CD4-positive, alpha-beta T cell (primary cell): ENCODE data around the gene FN1. TPM values are rescaled to one million over a fixed set of nuclear protein-coding genes. Genes with fewer than 3 reads are reported as not detected.

ENCODE experiments used
- ATAC-seq: fragments of 200-7000 bp; cut with Tn5 transposase; one replicate; pipeline ENCODE4 v1.10.0; 2022; ENCODE audit warnings: mild to moderate bottlenecking; ENCODE audit not compliant: poor library complexity
- CTCF ChIA-PET: fragments of 350-600 bp; sonication (Branson Sonifier 250); formaldehyde crosslinking; loops from one replicate; lab custom pipeline; 2021; ENCODE audit warnings: antibody characterized with exemption, inconsistent platforms; lab: Charles Lee
- POLR2A ChIA-PET: fragments of 350-600 bp; sonication (Branson Sonifier 250); formaldehyde crosslinking; loops from one replicate; lab custom pipeline; 2021; ENCODE audit warnings: antibody characterized with exemption, inconsistent platforms; lab: Charles Lee
- DNase-seq, 14 experiments: peaks; one replicate each; pipeline ENCODE4 v3.0.0-alpha.2; 2013 to 2020; ENCODE audit warnings: mixed read lengths in 2 of 14
- H3K27ac ChIP-seq, 2 donors: one replicate each; pipeline versions ENCODE4 v1.5.1 to v1.7.0; 2013; ENCODE audit warnings: low read length in 2 of 2, low read depth in 1 of 2, mild to moderate bottlenecking in 1 of 2
- H3K27me3 ChIP-seq, 2 experiments: 1 replicate in 1 of 2; 2 replicates in 1 of 2; pipeline versions ENCODE4 v1.6.1 to v1.7.0; 2013; ENCODE audit warnings: low read length in 2 of 2, control low read depth in 1 of 2, mild to moderate bottlenecking in 1 of 2, moderate library complexity in 1 of 2; ENCODE audit not compliant: insufficient read depth in 2 of 2, control insufficient read depth in 1 of 2
- H3K36me3 ChIP-seq: one replicate; pipeline ENCODE4 v1.6.1; 2013; ENCODE audit warnings: low read length, control low read depth; ENCODE audit not compliant: insufficient read depth
- H3K4me1 ChIP-seq: one replicate; pipeline ENCODE4 v1.6.1; 2013; ENCODE audit warnings: low read length, control low read depth; ENCODE audit not compliant: insufficient read depth
- H3K4me3 ChIP-seq: one replicate; pipeline ENCODE4 v1.5.1; 2013; ENCODE audit warnings: mild to moderate bottlenecking, low read length, moderate library complexity
- H3K9me3 ChIP-seq, 2 experiments: 1 replicate in 1 of 2; 2 replicates in 1 of 2; pipeline versions ENCODE4 v1.6.1 to v1.7.0; 2013; ENCODE audit warnings: low read length in 2 of 2, mild to moderate bottlenecking in 2 of 2, control low read depth in 1 of 2, moderate library complexity in 1 of 2; ENCODE audit not compliant: control insufficient read depth in 1 of 2, insufficient read depth in 1 of 2
- H3K27ac Mint-ChIP-seq: one replicate; pipeline ENCODE4 v1.8.0; 2020; ENCODE audit warnings: mixed read lengths
- H3K27me3 Mint-ChIP-seq: one replicate; pipeline ENCODE4 v1.8.0; 2021; ENCODE audit warnings: mixed read lengths
- H3K36me3 Mint-ChIP-seq: one replicate; pipeline ENCODE4 v1.8.0; 2021; ENCODE audit warnings: low read depth, mixed read lengths
- H3K4me1 Mint-ChIP-seq: one replicate; pipeline ENCODE4 v1.8.0; 2021; ENCODE audit warnings: low read depth, mixed read lengths
- H3K4me3 Mint-ChIP-seq: one replicate; pipeline ENCODE4 v1.8.0; 2020; ENCODE audit warnings: mild to moderate bottlenecking, mixed read lengths
- H3K9me3 Mint-ChIP-seq: one replicate; pipeline ENCODE4 v1.8.0; 2020; ENCODE audit warnings: mixed read lengths
- intact Hi-C, 2 experiments: fragments of 100-400 bp; cut with DNase I in 1 of 2; cut with micrococcal nuclease in 1 of 2; formaldehyde crosslinking; loops; one replicate each; pipeline versions ENCODE4 v1.15.1 to v1.9.0; 2023 to 2025; cut with DNase I, micrococcal nuclease
- total RNA-seq, 174 experiments: library from RNA in 2 of 174; stranded (reverse) in 2 of 174; gene quantifications; one replicate each; pipeline ENCODE4 v1.2.3 and lab custom pipeline; 2021 to 2026
- TF ChIP-seq, protein P1 (sequence below): fragments of 200-600 bp; IDR thresholded peaks from one replicate; pipeline ENCODE4 v1.8.0; 2022; ENCODE audit warnings: antibody characterized with exemption, mild to moderate bottlenecking

The FN1 gene
- total RNA-seq, 2 experiments from 2014 or later: 0.41 to 0.61 TPM

DNA sequence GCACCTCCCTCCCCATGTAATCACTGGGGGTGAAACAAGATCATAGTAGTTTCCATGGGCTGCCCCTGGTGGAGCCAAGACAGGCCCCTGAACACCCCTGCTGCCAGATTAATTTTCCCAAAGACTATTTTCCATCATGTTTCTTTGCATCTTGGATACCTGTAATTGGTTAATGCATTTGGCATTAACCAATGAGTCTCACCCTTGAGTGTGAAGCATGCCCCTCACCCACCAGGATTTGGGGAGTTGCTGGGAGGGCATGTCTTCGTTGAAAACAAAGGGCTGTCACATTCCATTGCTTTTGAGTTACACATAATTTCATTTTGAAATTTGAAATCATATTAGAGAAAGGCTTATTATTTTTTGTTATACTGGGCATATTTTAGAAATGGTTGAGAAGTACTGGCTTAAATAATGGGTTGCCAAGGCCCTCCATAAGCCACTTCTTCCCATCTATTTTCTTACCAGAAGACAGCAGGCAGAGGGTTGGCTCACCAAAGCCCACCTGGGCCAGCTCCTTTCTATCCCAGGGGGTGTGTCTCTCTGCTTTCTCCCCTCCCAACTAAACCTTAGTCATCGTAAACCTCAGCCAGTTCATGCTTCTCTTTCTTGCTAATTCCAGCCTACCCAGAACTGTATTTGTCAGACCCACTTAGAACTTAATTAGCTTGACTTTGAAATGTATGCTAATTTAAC is 72.3 kb downstream of the FN1 start:
- H3K27ac Mint-ChIP-seq: no peak overlapping the region
- intact Hi-C loops: no loop called here
- Histone ChIP-seq H3K27ac (no peak overlapping the region), H3K27me3 (no peaks in the 10 kb centered on the region), H3K36me3 (peaks cover 2% of the 10 kb centered on the region), H3K9me3 (no peaks in the 10 kb centered on the region), H3K4me3 (no peak overlapping the region), H3K4me1 (no peaks in the 10 kb centered on the region)
- ChIA-PET POLR2A (no interaction called here), CTCF (no interaction called here)
- peaks cover 41% of the 10 kb centered on the region for H3K36me3 Mint-ChIP-seq
- TF ChIP-seq, protein P1, sequence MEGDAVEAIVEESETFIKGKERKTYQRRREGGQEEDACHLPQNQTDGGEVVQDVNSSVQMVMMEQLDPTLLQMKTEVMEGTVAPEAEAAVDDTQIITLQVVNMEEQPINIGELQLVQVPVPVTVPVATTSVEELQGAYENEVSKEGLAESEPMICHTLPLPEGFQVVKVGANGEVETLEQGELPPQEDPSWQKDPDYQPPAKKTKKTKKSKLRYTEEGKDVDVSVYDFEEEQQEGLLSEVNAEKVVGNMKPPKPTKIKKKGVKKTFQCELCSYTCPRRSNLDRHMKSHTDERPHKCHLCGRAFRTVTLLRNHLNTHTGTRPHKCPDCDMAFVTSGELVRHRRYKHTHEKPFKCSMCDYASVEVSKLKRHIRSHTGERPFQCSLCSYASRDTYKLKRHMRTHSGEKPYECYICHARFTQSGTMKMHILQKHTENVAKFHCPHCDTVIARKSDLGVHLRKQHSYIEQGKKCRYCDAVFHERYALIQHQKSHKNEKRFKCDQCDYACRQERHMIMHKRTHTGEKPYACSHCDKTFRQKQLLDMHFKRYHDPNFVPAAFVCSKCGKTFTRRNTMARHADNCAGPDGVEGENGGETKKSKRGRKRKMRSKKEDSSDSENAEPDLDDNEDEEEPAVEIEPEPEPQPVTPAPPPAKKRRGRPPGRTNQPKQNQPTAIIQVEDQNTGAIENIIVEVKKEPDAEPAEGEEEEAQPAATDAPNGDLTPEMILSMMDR: no peak
- H3K4me3 Mint-ChIP-seq: no peak overlapping the region
- H3K4me1 Mint-ChIP-seq: no peaks in the 10 kb centered on the region
- H3K9me3 Mint-ChIP-seq: no peaks in the 10 kb centered on the region
- ATAC-seq (no peak), DNase-seq (no peak)
- no peaks in the 10 kb centered on the region for H3K27me3 Mint-ChIP-seq

DNA sequence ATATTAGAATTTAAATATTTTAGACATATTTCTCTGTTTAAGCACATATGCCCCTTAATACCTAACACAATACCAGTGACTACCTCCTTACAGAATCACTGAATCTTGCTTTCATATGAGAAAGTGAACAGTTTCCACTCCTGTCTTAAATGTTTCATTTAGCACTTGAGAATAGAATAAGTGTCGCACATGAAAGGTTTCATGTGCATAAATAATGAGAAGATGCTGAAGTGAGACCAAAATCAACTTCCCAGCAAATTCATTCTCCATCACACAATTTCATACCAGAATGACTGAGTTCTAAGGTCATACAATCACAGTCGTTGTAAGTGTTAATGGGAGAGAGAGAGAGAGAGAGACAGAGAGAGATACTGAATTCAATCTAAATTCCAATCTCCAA is 72.8 kb downstream of the FN1 start:
- CTCF ChIA-PET: no interaction called here
- no peaks in the 10 kb centered on the region for H3K27me3 Mint-ChIP-seq
- DNase-seq: no peak
- H3K27me3 ChIP-seq: no peaks in the 10 kb centered on the region
- H3K36me3 ChIP-seq: peaks cover 2% of the 10 kb centered on the region
- H3K9me3 ChIP-seq: no peaks in the 10 kb centered on the region
- POLR2A ChIA-PET: no interaction called here
- ATAC-seq: no peak
- H3K4me1 ChIP-seq: no peaks in the 10 kb centered on the region
- no peak overlapping the region for H3K27ac Mint-ChIP-seq
- no peak overlapping the region for H3K4me3 Mint-ChIP-seq
- no peak overlapping the region for H3K27ac ChIP-seq
- intact Hi-C loops: no loop called here
- H3K4me3 ChIP-seq: no peak overlapping the region
- TF ChIP-seq, protein P1: no peak
- no peaks in the 10 kb centered on the region for H3K9me3 Mint-ChIP-seq
- H3K36me3 Mint-ChIP-seq: peaks cover 41% of the 10 kb centered on the region
- H3K4me1 Mint-ChIP-seq: no peaks in the 10 kb centered on the region

DNA sequence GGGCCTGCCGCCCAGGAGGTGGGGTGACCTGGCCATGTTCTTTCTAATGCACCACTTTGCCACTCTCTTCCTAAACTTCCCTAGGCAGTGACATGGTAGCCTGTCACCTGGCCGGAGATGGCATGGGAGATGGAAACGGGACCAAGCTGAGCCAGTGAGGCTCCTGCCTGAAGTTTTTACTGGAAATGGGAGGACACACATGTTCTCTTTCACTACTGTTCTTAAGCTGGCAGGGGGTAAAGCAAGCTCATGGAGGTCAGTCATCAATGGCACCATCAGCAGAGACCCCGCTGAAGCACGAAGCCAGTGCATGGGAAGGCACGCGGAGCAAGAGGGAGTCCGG is 73.3 kb downstream of the FN1 start:
- peaks cover 2% of the 10 kb centered on the region for H3K36me3 ChIP-seq
- DNase-seq (no peak), ATAC-seq (no peak)
- no peaks in the 10 kb centered on the region for H3K4me1 ChIP-seq
- CTCF ChIA-PET: no interaction called here
- Mint-ChIP-seq H3K27me3 (no peaks in the 10 kb centered on the region), H3K9me3 (no peaks in the 10 kb centered on the region), H3K4me1 (no peaks in the 10 kb centered on the region), H3K36me3 (peaks cover 41% of the 10 kb centered on the region), H3K27ac (no peak overlapping the region), H3K4me3 (no peak overlapping the region)
- intact Hi-C loops: no loop called here
- POLR2A ChIA-PET: no interaction called here
- TF ChIP-seq, protein P1: no peak
- H3K9me3 ChIP-seq: no peaks in the 10 kb centered on the region
- H3K27me3 ChIP-seq: no peaks in the 10 kb centered on the region
- no peak overlapping the region for H3K27ac ChIP-seq
- H3K4me3 ChIP-seq: no peak overlapping the region
